HK-2 (cell line): ENCODE results near the gene IL31.
A peak's percentile ranks its signal among the peaks of the same experiment; 100 is the strongest.

ENCODE experiments used
- DNase-seq: peaks from one replicate; pipeline ENCODE4 v3.0.0-alpha.2; 2018; ENCODE audit not compliant: unreplicated experiment

The IL31 gene

GRCh38 chr12:122155705-122156104 lies 18.3 kb downstream of the IL31 start:
- DNase-seq, result no peak

- no peak for DNase-seq
Observed at GRCh38 chr12:122152754-122153153, 21.3 kb downstream of the IL31 start.

GRCh38 chr12:122150127-122150681 lies 23.8 kb downstream of the IL31 start:
- DNase-seq, result no peak

GRCh38 chr12:122148657-122149056 lies 25.4 kb downstream of the IL31 start:
- no peak for DNase-seq

- no peak for DNase-seq
Observed at GRCh38 chr12:122147514-122148290, 26.3 kb downstream of the IL31 start.

GRCh38 chr12:122145505-122146330 lies 28.3 kb downstream of the IL31 start:
- no peak for DNase-seq

GRCh38 chr12:122144885-122145284 lies 29.1 kb downstream of the IL31 start:
- no peak for DNase-seq

GRCh38 chr12:122142857-122143256 lies 31.2 kb downstream of the IL31 start:
- no peak for DNase-seq

GRCh38 chr12:122141911-122142725 lies 31.9 kb downstream of the IL31 start:
- DNase-seq, result no peak

- no peak for DNase-seq
Observed at GRCh38 chr12:122140467-122141257, 33.4 kb downstream of the IL31 start.

GRCh38 chr12:122139941-122140340 lies 34.1 kb downstream of the IL31 start:
- DNase-seq, result no peak

GRCh38 chr12:122139266-122139665 lies 34.8 kb downstream of the IL31 start:
- no peak for DNase-seq

GRCh38 chr12:122138616-122139015 lies 35.4 kb downstream of the IL31 start:
- no peak for DNase-seq

- DNase-seq, result no peak
Observed at GRCh38 chr12:122138181-122138580, 35.8 kb downstream of the IL31 start.

GRCh38 chr12:122137681-122138080 lies 36.3 kb downstream of the IL31 start:
- no peak for DNase-seq

GRCh38 chr12:122137229-122137628 lies 36.8 kb downstream of the IL31 start:
- DNase-seq, result no peak

GRCh38 chr12:122135437-122136031 lies 38.5 kb downstream of the IL31 start:
- DNase-seq, result no peak

- DNase-seq, result no peak
Observed at GRCh38 chr12:122133192-122133950, 40.6 kb downstream of the IL31 start.

GRCh38 chr12:122130150-122130549 lies 43.9 kb downstream of the IL31 start:
- peak; percentile 79 for DNase-seq

- no peak for DNase-seq
Observed at GRCh38 chr12:122129131-122129530, 44.9 kb downstream of the IL31 start.
